WTC11 (cell line): ENCODE data around the gene NT5C3B.
"Not testable (repeated sequence)": the region's sequence is repeated elsewhere in the genome, so short reads cannot be mapped to it uniquely, and the experiment has no call there.

Source experiments
- CTCF ChIP-seq: fragments of 200-600 bp; IDR thresholded peaks from 2 replicates; pipeline ENCODE4 v1.8.0; 2022; ENCODE audit warnings: antibody characterized with exemption
- ETV6 ChIP-seq: sonication (generic); formaldehyde crosslinking; IDR thresholded peaks from 2 replicates; pipeline ENCODE4 v1.8.1; 2022; ENCODE audit warnings: mild to moderate bottlenecking, missing genetic modification reagents
- KAT7 ChIP-seq: sonication (generic); formaldehyde crosslinking; IDR thresholded peaks from 2 replicates; pipeline ENCODE4 v1.8.1; 2023; ENCODE audit warnings: missing genetic modification reagents, mild to moderate bottlenecking, borderline replicate concordance
- MAX ChIP-seq: sonication (generic); formaldehyde crosslinking; IDR thresholded peaks from 2 replicates; pipeline ENCODE4 v1.8.0; 2022; ENCODE audit warnings: mild to moderate bottlenecking, missing genetic modification reagents
- SMAD3 ChIP-seq: sonication (generic); formaldehyde crosslinking; IDR thresholded peaks from 2 replicates; pipeline ENCODE4 v1.8.0; 2022; ENCODE audit warnings: missing genetic modification reagents, mild to moderate bottlenecking, borderline replicate concordance
- TP53 ChIP-seq: sonication (generic); formaldehyde crosslinking; IDR thresholded peaks from 2 replicates; pipeline ENCODE4 v1.8.1; 2023; ENCODE audit warnings: mild to moderate bottlenecking, missing genetic modification reagents
- USF2 ChIP-seq: sonication (generic); formaldehyde crosslinking; IDR thresholded peaks from 2 replicates; pipeline ENCODE4 v1.8.1; 2023; ENCODE audit warnings: mild to moderate bottlenecking, missing genetic modification reagents, moderate library complexity

- TF ChIP-seq USF2 (CRISPR knock-in tag); CTCF; MAX (CRISPR knock-in tag); ETV6 (CRISPR knock-in tag); SMAD3; KAT7 (CRISPR knock-in tag); TP53 (CRISPR knock-in tag): not testable (repeated sequence)
Measured at GRCh38 chr17:41829961-41830360, 6.1 kb downstream of the NT5C3B start.
